HEK293 (cell line): ENCODE results near the gene PIGH.

ENCODE experiments used
- CTCF ChIA-PET: fragments of 350-600 bp; formaldehyde crosslinking; extraction: SDS; loops from one replicate; lab custom pipeline; 2021; ENCODE audit warnings: antibody characterized with exemption; lab: Yijun Ruan, JAX
- POLR2A ChIA-PET: fragments of 300-600 bp; formaldehyde crosslinking; extraction: SDS; loops from one replicate; lab custom pipeline; 2020; ENCODE audit warnings: antibody characterized with exemption, inconsistent platforms; lab: Yijun Ruan, JAX
- H3K27ac ChIP-seq: fragments of 200-500 bp; sonication (Bioruptor generic); 2 replicates; pipeline ENCODE4 v1.5.1; 2014; ENCODE audit warnings: low read depth, low read length, control low read depth, inconsistent platforms; ENCODE audit errors: extremely low read depth
- H3K36me3 ChIP-seq, 2 experiments: fragments of 200-500 bp in 1 of 2; sonication (Bioruptor generic) in 1 of 2; 1 replicate in 1 of 2; 2 replicates in 1 of 2; pipeline ENCODE4 v1.5.1; 2014 to 2017; ENCODE audit warnings: inconsistent platforms in 2 of 2, low read length in 2 of 2; ENCODE audit not compliant: control insufficient read depth in 2 of 2, insufficient read depth in 1 of 2
- H3K4me1 ChIP-seq: fragments of 200-500 bp; sonication (Bioruptor generic); 2 replicates; pipeline ENCODE4 v1.5.1; 2014; ENCODE audit warnings: mild to moderate bottlenecking, low read length, inconsistent platforms; ENCODE audit not compliant: control insufficient read depth, insufficient read depth
- H3K4me3 ChIP-seq: 2 replicates; pipeline ENCODE4 v1.5.1; 2011; ENCODE audit warnings: low read depth, mild to moderate bottlenecking, control low read depth, low read length, moderate library complexity
- H3K9me3 ChIP-seq: fragments of 200-500 bp; sonication (Bioruptor generic); 2 replicates; pipeline ENCODE4 v1.5.1; 2014; ENCODE audit warnings: low read depth, low read length, inconsistent platforms; ENCODE audit not compliant: control insufficient read depth, insufficient read depth
- GLI4 ChIP-seq: fragments of 450-650 bp; formaldehyde crosslinking; IDR thresholded peaks from 2 replicates; pipeline ENCODE4 v1.5.1; 2016; ENCODE audit warnings: missing biosample characterization, missing genetic modification characterization
- REST ChIP-seq: fragments of 450-650 bp; formaldehyde crosslinking; IDR thresholded peaks from 2 replicates; pipeline ENCODE4 v1.5.1; 2016; ENCODE audit warnings: missing biosample characterization, missing genetic modification characterization
- SALL2 ChIP-seq: fragments of 450-650 bp; formaldehyde crosslinking; IDR thresholded peaks from 2 replicates; pipeline ENCODE4 v1.5.0; 2017; ENCODE audit warnings: missing biosample characterization, mild to moderate bottlenecking, missing genetic modification characterization, borderline replicate concordance
- SP3 ChIP-seq: fragments of 450-650 bp; formaldehyde crosslinking; IDR thresholded peaks from 2 replicates; pipeline ENCODE4 v1.5.1; 2016; ENCODE audit warnings: missing biosample characterization, missing genetic modification characterization
- TRIM28 ChIP-seq: IDR thresholded peaks from 2 replicates; pipeline ENCODE4 v1.6.1; 2011; ENCODE audit warnings: low read length, control low read depth, borderline replicate concordance
- ZBTB10 ChIP-seq: fragments of 450-650 bp; formaldehyde crosslinking; IDR thresholded peaks from 2 replicates; pipeline ENCODE4 v1.5.1; 2016; ENCODE audit warnings: missing biosample characterization, missing genetic modification characterization
- ZBTB48 ChIP-seq: fragments of 450-650 bp; formaldehyde crosslinking; IDR thresholded peaks from 2 replicates; pipeline ENCODE4 v1.5.1; 2016; ENCODE audit warnings: missing biosample characterization, missing genetic modification characterization
- ZFHX2 ChIP-seq: fragments of 450-650 bp; formaldehyde crosslinking; conservative IDR thresholded peaks from 2 replicates; pipeline ENCODE4 v1.5.1; 2016; ENCODE audit warnings: missing biosample characterization, missing genetic modification characterization
- ZIC2 ChIP-seq: fragments of 450-650 bp; formaldehyde crosslinking; IDR thresholded peaks from 2 replicates; pipeline ENCODE4 v1.5.1; 2016; ENCODE audit warnings: missing biosample characterization, missing genetic modification characterization
- ZNF114 ChIP-seq: fragments of 450-650 bp; formaldehyde crosslinking; IDR thresholded peaks from 2 replicates; pipeline ENCODE4 v1.5.0; 2017; ENCODE audit warnings: missing biosample characterization, missing genetic modification characterization
- ZNF174 ChIP-seq: fragments of 450-650 bp; formaldehyde crosslinking; IDR thresholded peaks from 2 replicates; pipeline ENCODE4 v1.5.0; 2017; ENCODE audit warnings: missing biosample characterization, mild to moderate bottlenecking, missing genetic modification characterization
- ZNF184 ChIP-seq: fragments of 450-650 bp; IDR thresholded peaks from 2 replicates; pipeline ENCODE4 v1.5.1; 2018; ENCODE audit warnings: missing biosample characterization, mild to moderate bottlenecking, missing genetic modification characterization
- ZNF23 ChIP-seq: fragments of 450-650 bp; formaldehyde crosslinking; IDR thresholded peaks from 2 replicates; pipeline ENCODE4 v1.5.1; 2016; ENCODE audit warnings: missing biosample characterization, missing genetic modification characterization, borderline replicate concordance
- ZNF366 ChIP-seq: fragments of 450-650 bp; formaldehyde crosslinking; conservative IDR thresholded peaks from 2 replicates; pipeline ENCODE4 v1.5.1; 2016; ENCODE audit warnings: missing biosample characterization, missing genetic modification characterization
- ZNF426 ChIP-seq: fragments of 450-650 bp; formaldehyde crosslinking; IDR thresholded peaks from 2 replicates; pipeline ENCODE4 v1.5.1; 2017; ENCODE audit warnings: missing biosample characterization, missing genetic modification characterization, mild to moderate bottlenecking, inconsistent platforms, moderate library complexity
- ZNF549 ChIP-seq: fragments of 450-650 bp; IDR thresholded peaks from 2 replicates; pipeline ENCODE4 v1.5.1; 2018; ENCODE audit warnings: missing biosample characterization, missing genetic modification characterization, mild to moderate bottlenecking, inconsistent platforms, moderate library complexity
- ZNF600 ChIP-seq: fragments of 450-650 bp; formaldehyde crosslinking; IDR thresholded peaks from 2 replicates; pipeline ENCODE4 v1.5.1; 2016; ENCODE audit warnings: missing biosample characterization, missing genetic modification characterization
- ZNF621 ChIP-seq: fragments of 450-650 bp; formaldehyde crosslinking; IDR thresholded peaks from 2 replicates; pipeline ENCODE4 v1.5.1; 2017; ENCODE audit warnings: missing biosample characterization, missing genetic modification characterization
- ZNF626 ChIP-seq: fragments of 450-650 bp; sonication (Bioruptor Pico); formaldehyde crosslinking; IDR thresholded peaks from 2 replicates; pipeline ENCODE4 v1.5.1; 2018; ENCODE audit warnings: missing biosample characterization, missing genetic modification characterization, inconsistent platforms
- ZNF658 ChIP-seq: fragments of 450-650 bp; formaldehyde crosslinking; IDR thresholded peaks from 2 replicates; pipeline ENCODE4; 2016; ENCODE audit warnings: missing biosample characterization, missing genetic modification characterization
- ZNF792 ChIP-seq: fragments of 450-650 bp; formaldehyde crosslinking; IDR thresholded peaks from 2 replicates; pipeline ENCODE4 v1.5.1; 2016; ENCODE audit warnings: missing biosample characterization, missing genetic modification characterization

The PIGH gene

DNA sequence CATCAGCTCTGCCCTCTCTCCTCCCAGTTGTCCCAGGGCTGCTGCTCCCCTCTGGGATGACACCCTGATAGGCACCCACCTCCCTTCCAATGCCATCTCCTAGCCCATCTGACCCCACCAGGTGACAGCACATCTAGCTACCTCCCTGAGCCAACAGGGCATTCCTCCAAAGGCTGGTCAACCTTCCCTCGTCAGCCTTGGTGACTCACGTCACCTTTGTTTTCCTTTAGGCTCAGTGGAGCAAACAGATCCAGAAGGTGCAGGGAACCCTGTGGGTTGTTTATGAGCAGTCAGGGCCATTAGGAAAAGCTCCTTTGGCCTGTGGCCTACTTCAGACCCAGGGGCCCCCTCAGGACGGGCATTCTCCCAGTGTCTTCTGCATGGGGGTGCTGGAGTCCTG is 32.4 kb downstream of the PIGH start:
- ChIA-PET POLR2A (no interaction called here), CTCF (interaction anchor here (1.1 to 9.4 kb wide), 4 partner anchors 41 to 139 kb away, joined by 3 to 143 read pairs (median 60); no protein-coding TSS in a partner anchor)
- H3K4me1 ChIP-seq: no peaks in the 10 kb centered on the region
- peaks cover 0 to 6% of the 10 kb centered on the region in 2 experiments; a peak in 2 of 3 replicates for H3K36me3 ChIP-seq
- no peak overlapping the region for H3K4me3 ChIP-seq
- TF ChIP-seq ZIC2 (tag by site-specific recombination) (peak; percentile 70), TRIM28 (no peak)
- H3K9me3 ChIP-seq: no peaks in the 10 kb centered on the region
- H3K27ac ChIP-seq: no peak overlapping the region

GRCh38 chr14:67566908-67567307 is 33.2 kb downstream of the PIGH start:
- Histone ChIP-seq H3K36me3 (peaks cover 0 to 13% of the 10 kb centered on the region in 2 experiments; a peak in 2 of 3 replicates), H3K9me3 (no peaks in the 10 kb centered on the region), H3K27ac (no peak overlapping the region), H3K4me1 (no peaks in the 10 kb centered on the region), H3K4me3 (no peak overlapping the region)
- ChIA-PET POLR2A (interaction anchor here (0.6 kb wide), 1 partner anchor 133 kb away, joined by 5 read pairs; no protein-coding TSS in a partner anchor), CTCF (interaction anchor here (1.0 to 9.4 kb wide), 5 partner anchors 10 to 139 kb away, joined by 3 to 97 read pairs (median 6); no protein-coding TSS in a partner anchor)
- TF ChIP-seq ZNF600: no peak
- no peak for TF ChIP-seq ZNF626 (tag by site-specific recombination)
- TF ChIP-seq SP3 (tag by site-specific recombination): no peak
- TF ChIP-seq ZBTB10 (tag by site-specific recombination): no peak
- TF ChIP-seq ZNF366 (tag by site-specific recombination): no peak
- no peak for TF ChIP-seq ZNF621 (tag by site-specific recombination)
- TF ChIP-seq GLI4 (tag by site-specific recombination): no peak
- no peak for TF ChIP-seq ZNF23 (tag by site-specific recombination)
- TF ChIP-seq ZNF114 (tag by site-specific recombination): no peak
- no peak for TF ChIP-seq ZNF549 (tag by site-specific recombination)
- TF ChIP-seq ZNF792: no peak
- no peak for TF ChIP-seq ZFHX2
- TF ChIP-seq ZNF426: no peak
- no peak for TF ChIP-seq ZNF658
- TF ChIP-seq ZIC2 (tag by site-specific recombination): no peak
- no peak for TF ChIP-seq SALL2 (tag by site-specific recombination)
- no peak for TF ChIP-seq ZNF174
- no peak for TF ChIP-seq ZNF184 (tag by site-specific recombination)
- no peak for TF ChIP-seq ZBTB48 (tag by site-specific recombination)
- no peak for TF ChIP-seq REST (tag by site-specific recombination)
